Muscle of leg (tissue), 11 donors: ENCODE data around the gene SCYGR3. TPM values are rescaled to one million over a fixed set of nuclear protein-coding genes. Genes with fewer than 3 reads are reported as not detected.

Source experiments
- DNase-seq: peaks from one replicate; pipeline ENCODE4 v3.0.0; 2013
- H3K27ac ChIP-seq: one replicate; pipeline ENCODE4 v1.5.1; 2013; ENCODE audit warnings: mild to moderate bottlenecking, low read length, control low read depth
- H3K27me3 ChIP-seq: one replicate; pipeline ENCODE4 v1.6.1; 2013; ENCODE audit warnings: low read length; ENCODE audit not compliant: control insufficient read depth, insufficient read depth
- H3K36me3 ChIP-seq: one replicate; pipeline ENCODE4 v1.6.1; 2013; ENCODE audit warnings: low read length; ENCODE audit not compliant: control insufficient read depth, insufficient read depth
- H3K4me1 ChIP-seq: one replicate; pipeline ENCODE4 v1.6.1; 2013; ENCODE audit warnings: low read length; ENCODE audit not compliant: control insufficient read depth, insufficient read depth
- H3K4me3 ChIP-seq: one replicate; pipeline ENCODE4 v1.5.1; 2013; ENCODE audit warnings: low read length, control low read depth
- H3K9me3 ChIP-seq: replicated peaks from 2 replicates; pipeline ENCODE4 v1.6.1; 2013; ENCODE audit warnings: low read depth, low read length; ENCODE audit not compliant: control insufficient read depth
- WGBS: methylation state at CpG from one replicate; pipeline ENCODE4 v1.1.5; 2013; ENCODE audit warnings: missing lambda C conversion rate; ENCODE audit not compliant: insufficient coverage; 5-methylcytosine and 5-hydroxymethylcytosine counted together
- polyA plus RNA-seq, 8 donors: library from polyadenylated mRNA; unstranded; fragments of 120-200 nt; gene quantifications; one replicate each; pipeline versions ENCODE4 v1.2.1 to v1.2.3, GENCODE V29; 2013; ENCODE audit warnings: inconsistent platforms in 1 of 8, low replicate concordance in 1 of 8; ENCODE audit not compliant: insufficient read length in 8 of 8, insufficient read depth in 1 of 8
- total RNA-seq: library from RNA; stranded (reverse); fragments of 120-200 nt; gene quantifications from one replicate; pipeline ENCODE4 v1.2.4, GENCODE V29; 2013

Gene SCYGR3
- total and polyA plus RNA-seq, 9 donors, result not detected

GRCh38 chr2:227597998-227598397 is 16.6 kb downstream of the SCYGR3 start:
- Histone ChIP-seq H3K27ac (no peak overlapping the region), H3K9me3 (no peaks in the 10 kb centered on the region), H3K27me3 (no peaks in the 10 kb centered on the region), H3K4me3 (no peak overlapping the region), H3K36me3 (no peaks in the 10 kb centered on the region), H3K4me1 (no peaks in the 10 kb centered on the region)
- 66% methylated on average over 4 of the region's 4 CpGs for WGBS
- no peak for DNase-seq

GRCh38 chr2:227597036-227597435 is 17.6 kb downstream of the SCYGR3 start:
- no peak overlapping the region for H3K27ac ChIP-seq

GRCh38 chr2:227595797-227596196 is 18.8 kb downstream of the SCYGR3 start:
- H3K4me3 ChIP-seq, result no peak overlapping the region
- DNase-seq, result no peak
- WGBS, result 100% methylated on average over 1 of the region's 4 CpGs
- no peaks in the 10 kb centered on the region for H3K9me3 ChIP-seq
- no peaks in the 10 kb centered on the region for H3K4me1 ChIP-seq
- no peaks in the 10 kb centered on the region for H3K27me3 ChIP-seq
- H3K36me3 ChIP-seq, result no peaks in the 10 kb centered on the region
- no peak overlapping the region for H3K27ac ChIP-seq

More at GRCh38 chr2:227597036-227597435, 17.6 kb downstream of the SCYGR3 start:
- H3K9me3 ChIP-seq, result no peaks in the 10 kb centered on the region
- no peak overlapping the region for H3K4me3 ChIP-seq
- H3K27me3 ChIP-seq, result no peaks in the 10 kb centered on the region
- no peaks in the 10 kb centered on the region for H3K4me1 ChIP-seq
- no peaks in the 10 kb centered on the region for H3K36me3 ChIP-seq
- peak; percentile 81 for DNase-seq

GRCh38 chr2:227592694-227593387 is 21.8 kb downstream of the SCYGR3 start:
- no peak for DNase-seq
- H3K9me3 ChIP-seq, result no peaks in the 10 kb centered on the region
- H3K27ac ChIP-seq, result no peak overlapping the region
- no peaks in the 10 kb centered on the region for H3K27me3 ChIP-seq
- no CpG with 5 or more reads among the region's 1 CpG for WGBS
- no peaks in the 10 kb centered on the region for H3K36me3 ChIP-seq
- H3K4me3 ChIP-seq, result no peak overlapping the region
- H3K4me1 ChIP-seq, result no peaks in the 10 kb centered on the region

- no peak for DNase-seq
- Histone ChIP-seq H3K36me3 (no peaks in the 10 kb centered on the region), H3K27ac (no peak overlapping the region), H3K27me3 (no peaks in the 10 kb centered on the region), H3K4me1 (no peaks in the 10 kb centered on the region), H3K9me3 (peaks cover 9% of the 10 kb centered on the region), H3K4me3 (no peak overlapping the region)
These were observed 32.3 kb downstream of the SCYGR3 start for GRCh38 chr2:227582369-227582768.

GRCh38 chr2:227579791-227580190 is 34.8 kb downstream of the SCYGR3 start:
- Histone ChIP-seq H3K27me3 (no peaks in the 10 kb centered on the region), H3K36me3 (no peaks in the 10 kb centered on the region), H3K9me3 (peaks cover 9% of the 10 kb centered on the region), H3K27ac (no peak overlapping the region), H3K4me1 (no peaks in the 10 kb centered on the region), H3K4me3 (no peak overlapping the region)
- WGBS, result no CpG with 5 or more reads among the region's 1 CpG
- no peak for DNase-seq

- H3K27me3 ChIP-seq, result no peaks in the 10 kb centered on the region
- no peaks in the 10 kb centered on the region for H3K4me1 ChIP-seq
- WGBS, result no CpG with 5 or more reads among the region's 2 CpGs
These were observed 36.0 kb downstream of the SCYGR3 start for GRCh38 chr2:227578642-227579041.

GRCh38 chr2:227577555-227577954 is 37.1 kb downstream of the SCYGR3 start:
- Histone ChIP-seq H3K36me3 (no peaks in the 10 kb centered on the region), H3K9me3 (peaks cover 4% of the 10 kb centered on the region), H3K27me3 (no peaks in the 10 kb centered on the region), H3K4me3 (no peak overlapping the region), H3K27ac (no peak overlapping the region), H3K4me1 (no peaks in the 10 kb centered on the region)
- WGBS, result no CpG with 5 or more reads among the region's 2 CpGs
- no peak for DNase-seq

More at GRCh38 chr2:227578642-227579041, 36.0 kb downstream of the SCYGR3 start:
- no peaks in the 10 kb centered on the region for H3K36me3 ChIP-seq
- no peak for DNase-seq
- no peak overlapping the region for H3K4me3 ChIP-seq
- H3K9me3 ChIP-seq, result peaks cover 9% of the 10 kb centered on the region
- H3K27ac ChIP-seq, result no peak overlapping the region

- no peak overlapping the region for H3K4me3 ChIP-seq
- H3K4me1 ChIP-seq, result no peaks in the 10 kb centered on the region
- no peaks in the 10 kb centered on the region for H3K27me3 ChIP-seq
- no peaks in the 10 kb centered on the region for H3K36me3 ChIP-seq
- no CpG with 5 or more reads among the region's 2 CpGs for WGBS
- no peak for DNase-seq
- no peak overlapping the region for H3K27ac ChIP-seq
- H3K9me3 ChIP-seq, result no peaks in the 10 kb centered on the region
These were observed 37.8 kb downstream of the SCYGR3 start for GRCh38 chr2:227576812-227577211.

GRCh38 chr2:227576110-227576509 is 38.5 kb downstream of the SCYGR3 start:
- Histone ChIP-seq H3K4me3 (no peak overlapping the region), H3K4me1 (no peaks in the 10 kb centered on the region), H3K36me3 (no peaks in the 10 kb centered on the region), H3K9me3 (no peaks in the 10 kb centered on the region), H3K27ac (no peak overlapping the region), H3K27me3 (no peaks in the 10 kb centered on the region)
- DNase-seq, result no peak

GRCh38 chr2:227570615-227571014 is 44.0 kb downstream of the SCYGR3 start:
- H3K4me3 ChIP-seq, result no peak overlapping the region
- DNase-seq, result no peak
- H3K27ac ChIP-seq, result no peak overlapping the region
- 50% methylated on average over 1 of the region's 1 CpG for WGBS
- H3K9me3 ChIP-seq, result no peaks in the 10 kb centered on the region
- no peaks in the 10 kb centered on the region for H3K27me3 ChIP-seq
- no peaks in the 10 kb centered on the region for H3K4me1 ChIP-seq
- no peaks in the 10 kb centered on the region for H3K36me3 ChIP-seq
